ENCODE results near the gene PLAAT3.

The PLAAT3 gene

GRCh38 chr11:63557570-63557969 lies 56.7 kb downstream of the PLAAT3 start:
- TF ChIP-seq CTCF (IDR thresholded peaks at IDR 0.05), result no peak

- TF ChIP-seq CTCF (IDR thresholded peaks at IDR 0.05), result no peak
These were observed 57.7 kb downstream of the PLAAT3 start for GRCh38 chr11:63556404-63557013.

- TF ChIP-seq CTCF (IDR thresholded peaks at IDR 0.05), result no peak
These were observed 59.4 kb downstream of the PLAAT3 start for GRCh38 chr11:63554877-63555223.

GRCh38 chr11:63553759-63554158 lies 60.5 kb downstream of the PLAAT3 start:
- no peak for TF ChIP-seq CTCF (IDR thresholded peaks at IDR 0.05)

GRCh38 chr11:63552921-63553320 lies 61.3 kb downstream of the PLAAT3 start:
- no peak for TF ChIP-seq CTCF (IDR thresholded peaks at IDR 0.05)

GRCh38 chr11:63551889-63552266 lies 62.4 kb downstream of the PLAAT3 start:
- TF ChIP-seq CTCF (IDR thresholded peaks at IDR 0.05), result no peak

- no peak for TF ChIP-seq CTCF (IDR thresholded peaks at IDR 0.05)
These were observed 62.9 kb downstream of the PLAAT3 start for GRCh38 chr11:63551091-63551888.

All from LNCAP (cell line).